NCI-H1105 treated with DMSO at 0.1 percent for 48 hours (cell line): Measurements from ENCODE around the gene FAM217B.

Experiments used
- DNase-seq: peaks from one replicate; lab custom pipeline; 2025; lab: John Stamatoyannopoulos, UW

The FAM217B gene, protein sequence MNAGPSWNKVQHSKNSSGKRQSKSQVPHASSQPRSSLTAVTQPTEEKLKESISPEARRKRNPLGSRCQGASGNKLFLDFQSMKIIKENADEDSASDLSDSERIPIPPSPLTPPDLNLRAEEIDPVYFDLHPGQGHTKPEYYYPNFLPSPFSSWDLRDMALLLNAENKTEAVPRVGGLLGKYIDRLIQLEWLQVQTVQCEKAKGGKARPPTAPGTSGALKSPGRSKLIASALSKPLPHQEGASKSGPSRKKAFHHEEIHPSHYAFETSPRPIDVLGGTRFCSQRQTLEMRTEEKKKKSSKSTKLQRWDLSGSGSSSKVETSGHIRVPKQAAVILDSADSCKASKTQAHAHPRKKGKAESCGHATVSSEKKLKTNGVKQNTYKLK

DNA sequence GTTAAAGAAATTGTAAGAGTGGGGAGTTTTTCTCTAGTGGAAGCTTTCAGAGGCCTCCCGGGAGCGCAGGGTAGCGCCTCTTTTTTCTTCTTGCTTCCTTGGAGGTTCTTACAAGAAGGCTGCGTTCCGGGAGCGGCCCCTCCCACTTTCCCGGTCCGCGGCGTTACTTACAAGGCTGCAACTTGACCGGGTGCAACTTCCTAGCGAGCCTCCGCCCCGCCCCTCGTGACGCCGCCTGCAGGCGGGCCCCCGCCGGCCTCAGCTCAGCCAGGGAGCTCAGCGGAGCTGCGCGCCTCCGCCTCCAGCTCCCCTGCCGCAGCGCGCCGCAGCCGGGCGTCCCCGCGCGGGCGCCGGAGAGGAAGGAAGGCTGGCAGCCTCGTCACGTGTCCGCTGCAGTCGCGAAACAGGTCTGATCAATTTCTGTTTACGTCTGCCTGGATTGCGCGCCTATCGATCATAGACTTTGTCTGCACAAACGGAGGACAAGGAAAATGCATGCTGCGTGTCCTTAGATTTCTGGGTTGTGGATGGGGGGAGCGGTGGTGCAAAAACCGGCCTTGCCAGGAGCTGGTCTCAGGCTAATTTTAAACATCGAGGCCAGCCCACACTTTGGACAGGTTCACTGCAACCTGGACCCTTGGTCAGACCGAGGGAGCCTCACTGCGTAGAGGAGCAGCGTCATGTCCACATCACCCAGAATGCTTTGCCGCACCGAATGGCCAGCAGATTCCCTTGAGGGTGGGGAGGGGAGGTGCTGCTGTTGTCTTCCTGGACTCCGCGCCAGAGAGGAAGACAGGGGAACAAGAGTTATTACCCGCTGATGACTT, at the start of gene FAM217B, which contains the start of gene PPP1R3D:
TSS of gene FAM217B (plus strand) at position 261 of the 827 bp plus-strand sequence. CDS start 3,555 bp downstream, outside the sequence.
TSS of gene PPP1R3D (minus strand) at position 177 of the 827 bp plus-strand sequence. CDS start 374 bp downstream, outside the sequence.
- DNase-seq: peak; percentile 90

DNA sequence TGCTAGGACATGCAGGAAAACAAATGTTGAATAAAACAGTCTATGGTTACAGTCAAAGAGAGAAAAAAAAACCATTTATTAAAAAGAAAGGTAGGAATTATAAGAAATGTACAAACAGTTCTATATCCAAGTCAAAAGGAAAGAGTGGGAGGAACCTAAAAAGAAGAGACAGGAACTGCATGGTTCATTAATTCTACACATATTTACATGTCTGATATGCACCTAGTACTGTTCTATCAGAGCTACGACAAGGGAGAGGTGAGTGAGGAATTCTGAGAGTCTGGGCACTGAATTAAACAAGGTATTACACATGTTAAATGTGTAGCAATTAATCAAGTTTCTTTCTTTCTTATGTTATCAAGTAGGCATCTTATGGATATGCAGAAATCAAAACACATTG, 48.6 kb upstream of the FAM217B start:
- no peak for DNase-seq

DNA sequence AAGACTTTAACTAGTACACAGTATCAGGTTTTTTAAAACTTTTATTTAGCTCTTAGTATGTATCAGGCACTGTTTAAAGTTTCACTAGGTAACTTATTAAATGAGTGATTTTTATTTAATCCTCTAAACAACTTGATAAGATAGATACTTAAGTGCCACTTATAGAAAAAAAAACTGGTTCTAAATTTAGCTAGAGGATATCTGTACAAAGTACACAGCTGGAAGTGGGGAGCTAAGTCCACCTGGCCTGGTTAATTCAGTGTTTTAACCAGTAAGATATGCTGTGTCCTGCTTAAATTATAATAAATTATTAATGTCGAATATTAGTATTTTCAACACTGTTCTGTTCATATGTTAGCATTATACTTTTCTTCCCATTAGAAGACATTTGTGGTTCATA, 44.3 kb upstream of the FAM217B start:
- no peak for DNase-seq

DNA sequence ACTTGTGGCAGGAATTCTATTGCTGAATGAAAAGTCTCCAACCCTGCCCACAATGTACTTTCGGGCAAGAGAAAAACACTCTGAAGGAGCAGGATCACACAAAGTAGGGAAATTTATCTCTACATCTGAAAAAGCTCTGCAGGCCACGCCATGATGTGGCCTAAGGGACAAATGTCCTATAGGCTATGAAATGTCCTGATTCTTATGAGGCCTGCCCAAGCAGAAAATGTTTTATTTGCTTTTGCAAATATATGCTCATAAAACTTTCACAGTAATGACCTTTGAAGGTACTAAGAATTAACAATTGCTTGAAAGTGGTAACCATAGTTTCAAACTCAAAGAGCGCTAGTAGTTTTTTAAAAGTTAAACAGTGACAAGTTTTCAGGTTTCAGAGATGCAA, 37.7 kb upstream of the FAM217B start:
- no peak for DNase-seq

DNA sequence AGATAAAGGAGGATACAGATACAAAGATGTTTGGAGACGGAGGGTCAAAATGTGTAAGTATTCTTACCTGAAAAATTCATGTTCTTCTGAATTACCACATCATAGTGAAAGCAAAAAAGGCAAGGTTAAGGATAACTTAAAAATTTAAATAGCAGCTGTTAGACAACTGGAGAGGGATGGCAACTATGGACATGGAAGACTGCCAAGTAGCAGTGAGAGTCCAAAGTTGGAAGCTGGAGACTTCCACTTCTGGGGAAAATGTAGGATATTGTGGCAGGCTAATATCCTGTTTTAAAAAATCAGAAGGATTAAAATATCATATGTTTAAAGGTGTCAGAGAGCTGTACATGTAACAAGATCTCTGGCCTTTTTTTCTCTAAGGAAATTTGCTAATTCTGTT, 36.6 kb upstream of the FAM217B start:
- DNase-seq: no peak

DNA sequence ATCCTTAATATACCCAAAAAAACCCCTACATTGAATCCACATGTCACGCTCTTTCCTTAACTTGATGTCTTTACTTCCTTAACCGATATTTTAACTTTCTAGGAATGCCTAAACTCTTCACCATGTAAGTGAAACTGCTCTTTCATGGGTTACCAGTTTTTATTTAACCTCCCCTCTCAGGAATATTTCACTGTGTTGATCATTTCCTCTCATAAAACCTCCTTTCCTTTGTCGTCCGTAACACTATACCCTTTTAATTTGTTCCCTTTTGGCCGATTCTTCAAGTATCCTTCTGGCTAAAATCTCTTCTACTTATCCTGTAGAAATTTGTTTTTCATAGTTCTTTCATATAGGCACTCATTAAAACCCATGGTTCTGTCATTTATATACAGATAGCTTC, 31.3 kb upstream of the FAM217B start:
- DNase-seq: no peak

DNA sequence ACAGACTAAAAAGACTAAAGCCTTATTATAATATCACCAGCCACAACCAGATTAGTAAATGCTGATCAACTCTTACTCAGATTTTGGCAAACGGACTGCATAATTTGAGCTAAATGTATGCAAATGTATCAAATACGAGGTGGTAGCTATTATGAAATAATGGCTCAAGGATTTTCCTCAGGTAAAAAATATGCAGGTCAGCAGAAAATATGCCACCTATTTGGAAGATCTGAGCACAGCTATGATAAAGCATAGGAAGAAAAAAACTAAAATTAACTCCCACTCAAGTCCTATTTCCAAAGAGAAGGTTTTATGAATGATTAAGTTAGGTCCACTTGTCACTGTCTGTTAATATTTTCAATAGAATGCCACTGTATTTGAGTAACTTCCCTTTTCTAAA, 29.1 kb upstream of the FAM217B start:
- no peak for DNase-seq

DNA sequence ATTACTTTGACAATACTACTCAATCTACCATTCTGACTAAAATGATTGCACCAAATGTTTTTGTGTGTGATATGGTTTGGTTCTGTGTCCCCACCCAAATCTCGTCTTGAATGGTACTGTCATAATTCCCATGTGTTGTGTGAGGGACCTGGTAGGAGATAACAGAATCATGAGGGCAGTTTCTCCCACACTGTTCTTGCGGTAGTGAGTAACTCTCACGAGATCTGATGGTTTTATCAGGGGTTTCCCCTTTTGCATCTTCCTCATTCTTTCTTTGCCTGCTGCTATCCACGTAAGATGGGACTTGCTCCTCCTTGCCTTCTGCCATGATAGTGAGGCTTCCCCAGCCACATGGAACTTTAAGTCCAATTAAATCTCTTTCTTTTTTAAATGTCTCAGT, 27.6 kb upstream of the FAM217B start:
- DNase-seq: no peak

DNA sequence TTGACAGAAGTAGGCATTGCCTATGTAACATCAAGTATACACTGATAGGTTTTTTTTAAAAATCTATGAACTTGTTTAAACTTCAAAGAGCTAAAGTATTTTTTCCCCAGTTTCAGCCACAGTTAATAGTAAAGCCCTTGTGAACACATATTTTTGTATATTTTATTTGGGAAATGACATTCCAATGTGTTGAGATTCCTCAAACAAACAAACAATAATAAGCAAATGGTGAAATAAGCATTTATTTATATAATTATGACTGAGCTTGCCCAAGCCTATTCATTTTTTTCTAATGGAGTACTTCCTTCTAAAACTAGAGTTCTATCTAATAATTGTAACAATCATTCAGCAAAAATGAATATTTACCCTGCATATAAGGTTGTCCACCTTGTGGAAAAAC, 19.2 kb upstream of the FAM217B start:
- no peak for DNase-seq

DNA sequence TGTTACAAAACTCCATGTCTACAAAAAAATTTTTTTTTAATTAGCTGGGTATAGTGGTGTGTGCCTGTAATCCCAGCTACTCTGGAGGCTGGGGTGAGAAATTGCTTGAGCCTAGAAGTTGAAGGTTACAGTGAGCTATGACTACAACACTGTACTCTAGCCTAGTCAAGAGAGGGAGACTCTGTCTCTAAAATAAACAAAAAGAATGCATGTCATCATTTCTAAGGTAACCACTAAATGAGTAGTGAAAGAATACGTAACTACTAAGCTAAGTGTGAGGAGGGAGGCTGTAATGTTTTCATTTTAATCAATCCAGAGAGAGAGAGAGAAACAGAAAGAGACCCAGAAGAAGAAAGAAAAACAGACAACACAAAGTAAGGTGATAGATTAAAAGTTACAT, 16.7 kb upstream of the FAM217B start:
- no peak for DNase-seq

DNA sequence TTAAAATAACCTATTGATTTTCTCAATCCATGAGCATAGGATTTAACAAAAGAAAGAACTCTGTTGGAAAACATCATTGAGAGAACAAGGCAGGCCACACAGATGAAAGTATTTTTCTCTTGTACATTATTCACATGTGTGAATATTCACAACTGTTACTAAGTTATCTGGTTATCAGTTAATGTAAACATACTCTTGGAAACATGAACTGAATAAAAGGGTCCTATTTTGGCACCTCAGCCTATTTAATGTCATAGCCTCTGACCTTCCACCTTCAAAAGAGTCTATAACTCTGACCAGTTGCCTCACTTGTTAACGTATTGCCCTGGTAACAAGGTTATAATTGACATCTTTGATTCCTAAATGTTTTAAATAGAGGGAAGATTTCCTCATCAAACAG, 14.8 kb upstream of the FAM217B start:
- DNase-seq: no peak

DNA sequence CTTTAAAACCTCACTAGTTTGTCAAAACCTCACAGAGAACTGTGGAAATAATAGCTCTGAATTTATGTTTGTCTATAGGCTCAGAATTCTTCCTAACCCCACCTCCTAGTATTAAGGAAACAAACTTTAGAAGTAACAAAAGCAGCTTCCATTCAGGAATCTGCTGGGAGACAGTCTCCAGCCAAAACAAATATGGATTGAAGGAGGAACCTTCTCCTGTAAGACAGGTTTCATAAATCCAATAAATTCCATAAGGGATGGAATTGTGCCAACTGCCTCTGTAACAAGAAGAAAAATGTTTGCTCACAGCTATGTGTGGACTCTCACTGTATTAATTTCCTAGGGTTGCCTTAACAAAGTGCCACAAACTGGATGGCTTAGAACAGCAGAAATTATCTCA, 14.3 kb upstream of the FAM217B start:
- DNase-seq: peak; percentile 19

DNA sequence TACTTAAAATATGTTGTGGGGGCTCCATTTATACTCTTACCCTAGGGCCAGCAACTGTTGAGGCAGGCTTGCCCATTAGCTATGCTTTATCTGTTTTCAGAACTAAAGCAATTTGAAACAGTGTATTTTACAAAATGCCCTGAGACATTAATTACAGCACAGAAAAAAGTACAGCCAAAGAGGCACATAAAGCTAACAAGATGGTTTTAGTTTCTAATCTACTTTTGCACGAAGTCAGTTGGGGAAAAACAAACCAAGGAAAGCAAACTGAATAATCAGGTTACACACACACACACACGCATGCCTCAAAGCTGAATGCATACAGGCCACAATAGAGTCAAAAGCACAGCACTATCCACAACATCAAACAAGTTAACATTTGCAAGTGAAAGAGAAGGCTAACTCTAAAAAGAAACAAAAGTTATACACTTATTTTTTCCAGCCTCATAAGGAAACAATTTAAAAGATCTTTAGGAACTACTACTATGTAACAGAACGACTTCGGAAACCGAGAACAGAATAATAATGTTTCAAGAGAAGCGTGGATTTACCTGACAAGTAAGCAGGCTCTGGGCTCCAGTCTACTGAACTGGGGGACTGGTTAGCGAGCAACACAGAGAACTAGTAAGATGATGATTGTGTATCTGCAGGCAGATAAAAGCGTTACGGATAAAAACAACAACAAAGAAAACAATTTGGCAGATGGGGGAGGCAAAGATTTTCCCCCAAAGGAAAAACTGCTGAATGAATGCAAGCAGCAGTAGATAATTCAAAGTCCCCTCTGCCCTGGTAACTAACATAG, 8.5 kb upstream of the FAM217B start:
- DNase-seq: no peak

DNA sequence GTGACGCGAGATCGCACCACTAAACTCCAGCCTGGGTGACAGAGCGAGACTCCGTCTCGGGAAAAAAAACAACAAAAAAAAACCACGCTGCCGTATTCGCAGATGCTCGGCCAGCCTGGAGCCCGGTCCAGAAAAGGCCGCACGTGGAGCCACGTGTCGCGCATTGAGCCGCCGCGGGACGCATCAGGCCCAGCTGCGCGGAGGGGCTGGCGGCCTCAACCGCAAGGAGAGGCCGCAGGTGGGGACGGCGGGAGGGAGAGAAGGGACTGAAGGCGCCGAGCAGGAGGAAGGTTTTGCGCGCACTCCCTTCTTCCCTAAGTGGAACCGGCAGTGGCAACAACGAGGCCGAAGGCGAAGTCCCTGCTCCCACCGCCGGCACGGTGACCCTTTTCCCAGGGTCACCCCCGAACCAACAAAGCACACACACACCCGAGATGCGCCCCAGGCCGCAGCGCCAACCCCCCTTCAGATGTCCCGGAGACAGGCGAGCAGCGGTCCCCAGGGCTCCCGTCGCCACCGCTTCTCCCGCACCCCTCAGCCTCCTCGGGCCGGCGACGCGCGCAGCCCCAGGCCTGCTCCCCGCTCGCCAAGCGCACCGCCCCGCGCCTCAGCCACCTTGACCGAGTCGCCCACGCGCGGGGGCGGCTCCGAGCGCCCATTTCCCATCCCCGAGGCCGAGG, 7.4 kb upstream of the FAM217B start:
- DNase-seq: no peak

DNA sequence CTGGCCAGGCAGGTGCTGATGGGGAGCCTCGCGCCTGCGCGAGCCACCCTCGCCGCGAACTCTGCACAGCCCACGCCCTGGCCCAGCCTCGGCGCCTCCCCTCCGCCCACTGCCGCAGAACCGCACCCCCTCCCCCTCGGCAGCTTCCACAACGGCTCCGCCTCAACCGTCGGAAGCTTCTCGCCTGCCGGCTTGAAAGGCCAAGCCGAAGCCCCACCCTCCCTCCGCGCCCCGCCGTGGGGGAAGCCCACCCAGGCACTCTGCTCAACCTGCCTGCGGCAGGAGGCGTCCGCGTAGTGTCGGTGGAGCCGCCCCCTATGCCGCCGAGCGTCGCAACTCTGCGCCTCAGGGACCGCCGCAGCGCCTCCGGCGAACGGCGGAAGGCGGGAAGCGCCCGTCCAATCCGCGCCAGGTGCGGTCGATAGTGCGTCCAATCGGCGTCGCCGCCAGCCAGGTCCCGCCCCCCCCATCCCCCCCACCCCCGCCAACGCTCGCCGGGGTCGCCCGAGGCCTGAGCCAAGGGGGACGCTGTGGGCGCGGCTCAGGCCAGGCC, 6.8 kb upstream of the FAM217B start, which contains the start of gene SYCP2:
TSS of gene SYCP2 (minus strand) at position 342 of the 553 bp plus-strand sequence. CDS start 11,224 bp downstream, outside the sequence.
- DNase-seq: no peak

DNA sequence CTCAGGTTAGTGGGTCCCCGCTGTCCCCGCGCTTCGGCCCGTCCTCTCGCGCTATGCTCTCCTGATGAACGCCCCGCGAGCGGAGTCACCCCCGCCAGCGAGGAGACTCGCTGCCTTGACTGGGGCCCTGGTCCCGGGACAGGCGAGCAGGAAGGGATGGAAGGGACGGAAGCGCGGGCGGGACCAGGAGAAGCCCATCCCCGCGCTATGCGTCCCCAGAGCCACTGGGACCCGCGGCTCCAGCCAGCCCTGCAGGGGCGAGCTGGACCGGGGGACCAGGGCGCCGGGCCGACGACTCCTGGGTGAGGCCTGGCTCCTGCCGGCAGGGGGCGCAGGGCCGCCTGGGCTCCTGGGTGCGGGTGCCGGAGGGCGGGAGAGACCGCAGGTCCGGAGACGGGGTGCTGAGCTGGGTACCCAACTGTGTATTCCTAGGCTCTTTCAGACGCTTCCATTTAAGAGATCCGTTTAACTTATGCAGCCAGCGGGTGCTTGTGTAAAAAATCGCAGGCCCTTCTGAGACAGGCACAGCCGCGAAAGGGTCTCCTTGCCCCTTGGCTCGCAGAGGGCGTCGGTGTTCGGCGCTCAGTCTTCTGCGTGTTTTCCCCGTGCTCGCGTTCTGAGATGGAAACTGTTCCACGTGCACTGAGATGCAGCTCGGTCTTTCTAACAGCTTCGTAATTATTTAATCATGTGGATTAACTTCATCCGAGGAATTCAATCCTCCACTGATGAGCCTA, 6.2 kb upstream of the FAM217B start:
- no peak for DNase-seq

DNA sequence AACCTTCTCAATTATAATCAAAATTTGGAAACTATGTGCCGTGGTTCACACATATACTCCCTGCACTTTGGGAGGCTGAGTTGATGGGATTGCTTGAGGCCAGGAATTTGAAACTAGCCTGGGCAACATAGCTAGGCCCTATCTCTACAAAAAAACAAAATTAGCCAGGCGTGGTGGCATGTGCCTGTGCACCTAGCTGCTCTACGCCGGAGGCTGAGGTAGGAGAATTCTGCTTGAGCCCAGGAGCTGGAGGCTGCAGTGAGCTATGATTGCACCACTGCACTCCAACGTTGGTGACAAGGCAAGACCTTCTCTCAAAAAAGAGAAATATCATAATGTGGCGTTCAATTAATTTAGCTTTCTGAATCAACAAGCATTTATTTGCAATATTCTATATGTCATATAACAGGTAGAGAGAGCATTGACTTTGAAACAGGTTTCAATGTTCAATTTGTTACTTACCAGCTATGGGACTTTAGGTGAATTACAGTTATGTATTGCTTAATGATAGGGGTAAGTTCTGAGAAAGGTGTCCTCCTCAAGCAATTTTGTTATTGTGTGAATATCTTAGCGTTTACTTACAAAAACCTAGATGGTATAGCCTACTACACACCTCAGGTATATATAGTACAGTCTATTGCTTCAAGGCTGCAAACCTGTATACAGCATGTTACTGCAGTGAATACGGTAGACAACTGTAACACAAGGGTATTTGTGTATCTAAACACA, 4.6 kb upstream of the FAM217B start:
- no peak for DNase-seq

DNA sequence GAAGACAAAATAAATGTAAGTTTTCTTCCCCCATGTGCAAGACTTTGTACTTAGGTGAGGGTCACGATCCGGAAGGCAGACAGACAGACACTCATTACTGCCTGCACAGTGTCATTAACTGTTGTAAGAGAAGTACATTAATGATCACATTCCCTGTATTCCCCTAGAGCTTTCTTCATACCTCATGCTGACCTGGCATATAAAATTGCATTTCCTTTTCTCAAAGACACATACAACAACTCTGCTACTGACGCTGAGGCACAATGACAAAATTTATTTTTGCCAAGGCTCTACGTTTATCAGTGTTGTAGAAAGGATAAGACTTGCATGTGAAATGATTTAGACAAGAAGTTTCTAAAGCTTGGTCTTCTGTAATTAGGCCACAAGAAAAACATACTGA, 3.8 kb upstream of the FAM217B start:
- no peak for DNase-seq

DNA sequence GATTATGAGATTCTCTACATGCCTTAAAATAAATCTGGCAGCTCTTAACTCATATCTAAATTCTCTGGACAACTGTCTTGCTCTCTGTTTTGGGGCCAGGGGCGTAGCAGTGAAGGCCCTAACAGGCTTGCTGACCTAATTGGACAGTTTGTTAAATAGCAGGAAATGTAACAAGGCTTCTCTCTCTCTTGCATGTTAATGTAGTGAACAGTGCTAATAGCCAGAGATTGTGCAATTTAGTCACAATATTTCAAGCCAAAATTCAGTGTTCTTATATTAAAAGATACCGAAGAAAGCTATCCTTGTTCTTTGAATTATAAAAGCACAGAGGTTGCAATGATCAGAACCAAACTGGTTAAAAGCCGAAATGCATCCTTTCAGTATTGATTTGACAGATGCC, 3.0 kb upstream of the FAM217B start:
- no peak for DNase-seq

DNA sequence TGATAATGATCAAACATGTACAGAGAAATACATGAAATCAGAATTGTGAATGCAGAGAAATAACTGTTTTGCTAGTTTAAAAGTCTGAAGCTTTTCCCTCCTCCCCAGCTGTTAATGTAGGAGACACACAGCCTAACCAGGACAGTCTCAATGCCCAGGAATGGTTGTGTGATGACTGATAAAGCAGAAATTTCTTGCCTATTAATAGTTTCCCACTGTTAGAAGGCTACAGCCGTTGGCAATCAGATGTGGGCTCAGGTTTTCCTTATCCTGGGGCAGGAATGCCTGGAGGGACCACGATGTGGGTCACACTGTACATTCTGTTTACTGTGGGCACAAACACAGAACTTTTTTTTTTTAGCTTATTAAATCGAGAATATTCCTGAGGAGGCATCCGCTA, 2.0 kb upstream of the FAM217B start:
- no peak for DNase-seq
